GM18867 (cell line): ENCODE data around the gene PBX1.

Source experiments
- ATAC-seq: cut with Tn5 transposase; IDR thresholded peaks from one replicate; pipeline ENCODE4 v1.9.1; 2021; ENCODE audit warnings: mild to moderate bottlenecking, moderate library complexity; ENCODE audit not compliant: unreplicated experiment

Gene PBX1

DNA sequence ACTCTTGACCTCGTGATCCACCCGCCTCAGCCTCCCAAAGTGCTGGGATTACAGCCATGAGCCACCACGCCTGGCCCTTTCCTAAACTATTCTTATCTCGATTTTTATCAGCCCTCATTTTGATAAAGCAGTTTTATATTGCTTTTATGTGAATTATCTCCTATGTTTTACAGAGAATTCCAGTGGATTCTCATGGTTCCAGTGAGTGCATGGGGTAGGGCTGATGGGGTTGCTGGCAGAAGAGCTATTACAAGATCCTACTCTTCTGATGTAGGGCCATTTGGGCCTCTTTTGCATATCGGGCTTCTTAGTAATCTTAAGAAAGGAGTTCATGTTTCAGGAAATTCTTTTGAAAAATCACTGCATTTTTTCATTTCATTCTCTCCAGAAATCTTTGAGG lies 187.6 kb downstream of the PBX1 start:
- no peak for ATAC-seq

DNA sequence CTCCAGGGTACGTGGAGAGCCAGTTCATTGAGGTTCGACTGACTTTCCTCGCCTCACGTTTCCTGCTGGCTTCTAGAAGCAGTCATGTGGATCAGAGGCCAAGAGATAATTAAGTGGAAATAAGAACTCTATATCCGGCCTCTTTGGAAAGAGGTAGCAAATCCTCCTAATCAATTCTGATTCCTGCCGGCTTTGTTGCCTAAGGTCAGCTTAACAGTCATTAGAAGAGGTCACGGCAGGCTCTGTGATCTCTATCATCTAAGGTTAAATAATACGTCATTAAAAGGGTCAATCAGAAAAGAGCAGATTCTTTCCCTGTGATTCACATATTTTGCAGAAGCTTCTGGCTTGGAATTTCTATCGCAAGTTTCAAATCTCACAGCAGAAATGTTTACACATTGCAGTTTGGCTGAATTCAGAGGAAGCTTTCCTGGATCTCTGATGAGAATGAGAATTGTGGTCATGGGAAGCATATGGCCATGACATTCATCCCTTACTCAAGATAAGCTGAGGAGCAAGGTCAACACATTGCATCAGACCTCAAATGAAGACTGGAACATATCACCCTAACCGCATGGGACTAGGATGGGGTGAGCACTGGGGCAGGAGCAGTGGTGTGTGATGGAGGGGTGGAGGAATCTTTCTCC lies 189.4 kb downstream of the PBX1 start:
- no peak for ATAC-seq

DNA sequence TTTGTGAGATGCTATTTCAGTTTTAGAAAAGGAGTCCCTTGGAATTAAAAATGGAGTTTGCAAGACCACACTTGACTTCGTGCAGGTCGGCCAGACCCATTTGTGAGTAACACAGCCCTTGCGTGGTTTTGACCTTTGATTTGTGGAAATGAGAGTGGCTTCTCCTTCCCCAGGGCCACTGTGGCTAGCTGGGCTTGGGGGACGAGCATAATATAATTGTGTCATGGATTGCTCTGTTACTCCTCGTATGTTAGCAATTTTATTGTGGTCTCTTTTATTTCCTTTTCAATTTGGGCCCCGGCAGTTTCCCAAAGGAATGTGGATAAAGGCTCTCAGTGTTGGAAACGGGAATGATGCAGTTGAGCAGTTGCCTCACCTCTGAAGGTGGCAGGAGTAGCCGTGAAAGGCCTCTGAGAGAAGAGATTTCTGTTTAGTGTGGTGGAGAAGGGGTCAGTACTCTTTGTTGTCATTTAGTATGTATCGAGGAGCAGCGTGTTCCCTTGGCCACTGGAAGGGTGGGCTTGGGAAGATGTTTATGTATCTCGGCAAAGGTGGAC lies 194.6 kb downstream of the PBX1 start:
- ATAC-seq: no peak

DNA sequence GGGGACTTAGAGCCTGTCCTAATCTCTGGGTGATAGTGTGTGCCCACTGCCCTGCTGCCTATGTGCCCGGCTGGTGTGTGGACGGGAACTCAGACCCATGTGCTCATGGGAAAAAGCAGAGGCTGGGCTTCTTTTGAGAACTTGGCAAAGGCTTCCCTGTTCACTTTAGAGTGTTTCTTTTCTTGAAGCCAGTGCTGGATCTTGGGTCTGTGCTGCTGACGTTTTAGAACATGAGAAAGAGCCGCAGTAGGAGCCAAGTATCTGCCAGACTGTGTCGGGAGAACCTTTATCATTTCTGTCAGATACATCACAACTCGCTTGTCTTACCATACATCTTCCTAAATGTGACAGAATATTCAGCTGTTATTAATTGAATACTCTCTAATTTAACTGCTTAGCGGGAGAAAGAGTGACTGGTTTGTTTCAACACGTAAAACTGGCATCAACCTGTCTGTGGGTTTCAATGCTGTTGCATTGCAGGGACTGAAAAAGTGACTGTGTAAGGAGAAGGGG lies 195.2 kb downstream of the PBX1 start:
- no peak for ATAC-seq

DNA sequence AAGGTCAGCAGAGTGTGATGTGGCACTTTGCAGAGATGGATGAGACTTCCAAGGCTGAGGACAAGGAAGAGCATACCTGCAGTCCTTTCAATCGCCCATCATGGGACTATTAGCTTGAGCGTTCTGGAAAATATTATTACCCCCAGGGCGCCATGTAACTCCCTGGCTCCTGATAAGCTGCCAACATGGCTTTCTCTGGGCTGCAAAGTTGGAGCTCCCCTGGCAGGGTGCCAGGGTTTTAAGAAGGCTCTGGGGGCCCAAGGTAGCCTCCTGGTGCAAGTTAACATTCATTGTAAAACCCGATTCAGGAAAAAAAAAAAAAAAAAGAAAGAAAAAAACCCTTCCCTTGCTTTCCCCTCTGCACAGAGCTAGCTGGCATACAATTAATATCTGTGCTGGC lies 196.7 kb downstream of the PBX1 start:
- no peak for ATAC-seq

DNA sequence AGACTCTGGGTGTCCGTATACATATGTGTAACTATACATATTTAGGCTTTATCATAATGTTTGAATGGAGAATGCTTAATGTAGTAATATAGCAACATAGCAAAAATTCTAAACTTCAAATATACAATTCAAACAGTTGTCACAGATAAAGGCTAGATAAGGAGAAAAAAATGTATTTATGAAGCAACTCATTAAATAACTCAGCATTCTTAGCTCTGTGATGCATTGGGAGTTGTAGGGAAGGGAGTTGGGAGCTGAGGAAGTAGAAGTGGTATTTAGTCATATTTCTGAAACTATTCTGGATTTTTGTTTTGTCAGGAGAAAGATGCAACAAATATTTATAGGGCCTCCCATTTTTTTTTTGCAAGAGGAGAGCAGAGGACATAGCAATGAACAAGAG lies 197.8 kb downstream of the PBX1 start:
- no peak for ATAC-seq

DNA sequence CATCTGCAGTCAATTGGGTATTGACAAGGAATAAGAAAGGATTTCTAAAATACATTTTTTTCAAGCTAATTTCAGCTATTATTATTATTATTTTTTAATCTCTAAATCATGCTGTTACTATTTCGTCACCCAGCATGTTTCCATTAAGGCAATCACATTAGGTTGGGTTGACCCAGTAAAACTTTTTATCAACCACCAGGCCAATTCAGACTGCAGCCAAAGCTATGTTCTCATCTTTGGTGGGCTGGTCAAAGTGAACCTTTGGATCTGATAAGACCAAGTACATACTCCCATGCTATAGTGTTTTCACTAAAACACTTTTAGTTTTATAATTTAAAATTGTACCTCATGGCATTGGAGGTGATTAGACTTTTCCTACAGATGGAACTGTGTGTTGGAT lies 198.6 kb downstream of the PBX1 start:
- no peak for ATAC-seq

DNA sequence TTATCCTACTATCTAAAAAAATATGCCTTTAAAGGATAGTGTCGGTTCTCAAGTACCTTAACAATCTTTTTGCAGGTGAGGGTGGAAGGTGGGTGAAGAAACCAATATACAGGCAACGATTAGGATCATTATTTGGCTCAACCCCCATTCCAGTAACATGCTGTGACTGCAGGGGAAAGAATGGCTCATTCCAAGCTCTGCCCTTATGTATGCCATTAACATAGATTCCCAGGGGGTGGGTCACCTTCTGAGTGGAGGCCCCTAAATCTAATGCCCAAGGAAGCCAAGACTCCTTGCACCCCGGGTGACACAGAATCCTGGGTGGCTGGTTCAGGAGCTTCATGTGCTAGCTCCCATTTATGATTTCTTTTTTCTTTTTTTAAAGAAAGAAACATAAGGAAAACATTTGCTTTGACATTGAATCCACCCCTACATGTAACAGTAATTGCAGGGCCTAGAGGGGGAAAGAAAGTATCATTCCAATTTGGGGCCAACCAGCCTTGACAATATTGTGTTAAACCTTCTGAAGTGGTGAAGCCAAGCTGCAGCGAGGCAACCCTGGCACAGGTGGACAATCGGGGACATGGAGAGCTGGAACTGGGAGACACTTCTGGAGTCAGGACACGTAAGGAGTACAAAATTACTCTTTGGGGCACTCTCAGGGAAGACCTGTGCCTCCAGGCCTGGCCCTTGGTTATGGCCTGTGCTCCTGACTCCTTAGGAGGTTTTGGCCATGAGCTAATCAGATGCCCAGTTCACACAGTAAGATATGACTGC lies 200.3 kb downstream of the PBX1 start:
- no peak for ATAC-seq

DNA sequence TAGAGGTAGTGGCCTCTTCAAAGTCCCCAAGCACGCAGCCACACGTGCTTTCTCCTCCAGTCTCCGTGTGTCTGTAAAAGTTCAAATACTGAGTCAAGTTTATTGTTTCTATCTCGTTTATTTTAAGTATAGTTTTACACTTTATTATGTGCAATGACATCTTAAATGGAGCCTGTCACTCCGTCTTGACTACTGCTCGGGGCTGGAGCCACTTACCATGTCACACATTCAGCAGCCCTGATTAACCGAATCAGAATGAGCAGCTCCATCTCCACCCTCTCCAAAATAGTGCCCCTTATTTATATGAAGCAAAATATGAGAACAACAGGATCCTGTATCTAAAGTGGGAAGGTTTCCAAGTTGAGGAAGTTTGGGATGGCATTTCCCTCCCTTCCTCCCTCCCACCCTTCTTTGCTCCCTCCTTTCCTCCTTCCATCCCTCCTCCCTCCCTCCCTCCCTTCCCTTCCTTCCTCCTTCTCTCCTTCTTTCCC lies 201.0 kb downstream of the PBX1 start:
- ATAC-seq: no peak

DNA sequence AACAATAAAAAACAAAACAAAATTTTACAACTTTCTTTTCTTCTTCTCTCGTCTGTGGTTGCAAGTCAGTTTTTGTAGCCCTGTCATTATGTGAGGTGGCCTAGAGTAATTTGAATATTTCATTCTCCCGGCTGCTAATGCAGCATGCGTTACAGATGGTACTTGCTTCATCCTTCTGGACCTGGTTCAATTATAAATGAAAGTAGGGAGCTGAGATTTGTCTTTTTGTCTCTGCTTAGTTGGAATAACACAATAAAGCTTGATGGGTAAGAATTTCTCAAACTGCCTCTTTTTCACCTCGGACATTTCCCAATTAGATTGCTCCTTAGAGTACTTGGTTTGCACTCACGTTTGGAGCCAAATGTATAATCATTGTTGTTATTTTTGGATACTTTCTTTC lies 201.6 kb downstream of the PBX1 start:
- no peak for ATAC-seq

DNA sequence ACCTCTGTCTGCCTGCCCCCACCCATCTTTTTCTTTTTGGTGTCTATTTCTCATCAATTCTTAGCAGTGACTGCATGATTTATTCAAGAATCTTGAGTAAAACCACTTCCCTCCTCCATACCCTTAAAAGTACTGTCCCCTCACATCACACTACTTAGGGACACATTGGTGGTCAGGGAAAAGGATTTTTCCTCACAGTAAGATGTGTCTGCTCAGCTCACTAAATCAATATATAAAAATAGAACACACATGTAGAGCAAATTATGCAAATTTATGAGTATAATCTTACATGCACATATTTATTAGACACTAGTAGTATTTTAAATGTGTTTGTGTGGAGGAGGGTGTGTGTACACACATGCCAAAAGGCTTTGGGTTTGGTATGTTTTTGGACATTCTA lies 202.0 kb downstream of the PBX1 start:
- ATAC-seq: no peak

DNA sequence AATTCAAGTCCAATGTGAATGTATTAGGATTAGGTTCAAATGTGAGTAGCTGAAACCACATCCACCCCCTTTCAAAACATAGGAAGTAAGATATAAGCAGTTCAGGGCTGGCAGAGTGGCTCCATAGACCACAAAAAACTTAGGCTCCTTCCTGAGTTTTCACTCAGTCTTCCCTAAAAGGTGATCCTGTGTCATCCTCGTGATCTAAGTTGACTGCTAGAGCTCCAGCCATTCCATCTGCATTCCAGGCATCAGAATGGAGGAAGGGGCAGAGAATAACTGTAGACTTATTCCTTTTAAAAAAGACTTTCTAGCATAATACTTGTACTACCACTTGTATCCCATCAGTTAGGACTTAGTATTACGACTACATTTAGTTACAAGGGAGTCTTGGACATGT lies 204.1 kb downstream of the PBX1 start:
- ATAC-seq: no peak

DNA sequence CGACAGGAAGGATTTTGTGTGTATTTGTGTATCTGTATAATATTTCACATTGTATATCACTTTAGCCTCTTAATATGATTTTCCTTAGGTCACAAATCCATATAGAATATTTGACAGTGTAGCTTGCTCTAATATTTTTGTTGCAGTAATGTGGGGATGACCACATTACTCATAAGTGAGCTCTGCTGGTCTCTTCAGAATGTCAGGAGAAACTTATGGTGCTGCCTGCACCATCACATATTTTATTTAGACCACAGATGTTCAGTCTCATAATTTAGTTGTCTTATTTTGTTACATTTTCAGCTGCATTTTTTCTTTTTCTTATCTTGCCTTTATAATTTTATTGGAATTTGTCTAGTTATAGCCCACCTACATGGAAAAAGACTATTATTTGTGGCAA lies 205.3 kb downstream of the PBX1 start:
- no peak for ATAC-seq

DNA sequence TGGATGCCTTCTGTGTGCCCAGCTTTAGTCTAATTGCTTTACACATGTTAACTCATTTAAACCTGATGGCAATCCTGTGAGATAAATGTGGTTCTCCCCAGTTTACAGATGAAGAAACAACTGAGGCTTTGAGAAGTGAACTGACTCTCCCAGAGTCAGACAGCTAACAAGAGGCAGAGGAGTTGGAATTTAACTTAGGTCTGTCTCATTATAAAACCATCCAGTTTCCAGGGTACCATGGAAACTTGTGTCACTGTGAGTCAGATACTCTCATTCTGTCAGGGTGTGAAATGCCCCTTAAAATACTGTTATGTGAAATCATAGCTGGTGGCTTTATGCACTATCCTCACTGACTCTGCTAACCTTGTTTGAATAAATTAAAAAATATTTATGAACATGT lies 206.6 kb downstream of the PBX1 start:
- ATAC-seq: no peak

DNA sequence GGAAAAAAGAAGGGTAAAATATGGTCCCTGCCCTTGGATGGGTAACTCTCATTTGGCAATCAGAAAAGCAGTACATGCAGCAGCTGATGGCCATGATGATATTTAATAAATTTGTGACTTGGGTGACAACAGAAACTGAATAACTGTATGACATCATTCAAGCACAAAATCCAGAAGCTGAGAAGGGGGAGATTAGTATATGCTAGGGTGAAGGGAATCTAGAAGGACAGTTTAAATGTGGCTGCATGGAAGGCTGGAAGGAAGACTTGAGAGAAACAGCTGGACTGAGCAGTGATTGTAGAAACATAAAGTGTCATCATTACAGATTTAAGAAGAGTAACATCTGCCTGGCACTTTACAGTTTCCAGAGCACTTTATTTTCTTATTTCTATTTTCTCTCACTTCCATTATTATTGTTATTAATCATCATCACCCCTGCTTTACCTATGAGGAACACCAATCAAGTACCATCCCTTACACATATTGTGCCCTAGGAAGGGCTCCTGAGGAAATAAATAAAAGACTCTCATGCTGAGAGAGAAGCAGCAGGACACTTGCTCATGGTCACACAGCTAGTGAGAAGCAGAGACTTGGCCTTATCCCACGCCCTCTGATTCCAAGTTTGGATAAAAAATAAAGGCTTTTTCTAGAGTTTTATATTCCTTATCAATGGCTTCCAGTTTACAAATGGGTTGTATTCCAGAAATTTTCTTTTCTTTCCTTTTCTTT lies 207.2 kb downstream of the PBX1 start:
- ATAC-seq: no peak

DNA sequence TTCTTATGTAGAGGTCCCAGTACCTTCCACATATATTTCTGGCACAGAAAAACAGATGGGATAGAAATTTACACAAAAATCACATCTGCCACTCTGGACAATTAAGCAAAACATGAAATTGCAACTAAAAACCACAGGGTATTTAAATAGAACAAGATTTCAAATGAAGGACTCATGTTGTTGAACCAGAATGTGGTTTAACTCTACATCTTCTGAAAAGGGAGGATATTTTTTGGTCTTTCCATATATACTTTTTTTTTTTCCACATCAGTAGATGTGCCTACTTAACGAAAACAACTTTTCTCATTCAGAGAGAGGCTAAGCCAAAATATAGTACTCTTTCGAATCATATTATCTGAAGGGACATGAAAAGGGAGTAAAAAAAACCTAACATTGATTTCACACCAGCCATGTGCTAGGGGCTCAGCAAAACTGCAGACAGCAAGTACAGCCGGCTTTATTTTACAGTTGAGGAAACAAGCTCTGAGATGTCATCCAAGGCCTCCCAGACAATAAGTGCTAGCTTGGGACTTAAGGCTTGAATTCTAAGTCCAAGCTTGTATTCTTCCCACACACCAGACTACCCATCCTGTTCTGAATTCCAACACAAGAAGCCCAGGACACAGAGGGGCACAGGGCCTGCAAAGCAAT lies 208.9 kb downstream of the PBX1 start:
- no peak for ATAC-seq

DNA sequence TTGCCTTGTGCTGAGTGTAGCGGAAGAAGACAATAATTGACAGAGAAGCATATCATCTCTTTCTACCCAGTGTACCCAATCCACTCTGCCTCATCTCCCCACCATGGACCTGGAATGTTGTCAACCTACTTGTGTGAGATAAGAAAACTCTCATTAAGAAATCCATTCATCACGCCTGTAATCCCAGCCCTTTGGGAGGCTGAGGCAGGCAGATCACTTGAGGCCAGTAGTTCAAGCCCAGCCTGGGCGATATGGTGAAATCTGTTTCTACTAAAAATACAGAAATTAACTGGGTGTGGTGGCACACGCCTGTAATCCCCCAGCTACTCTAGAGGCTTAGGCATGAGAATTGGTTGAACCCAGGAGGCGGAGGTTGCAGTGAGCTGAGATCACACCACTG lies 209.6 kb downstream of the PBX1 start:
- no peak for ATAC-seq

DNA sequence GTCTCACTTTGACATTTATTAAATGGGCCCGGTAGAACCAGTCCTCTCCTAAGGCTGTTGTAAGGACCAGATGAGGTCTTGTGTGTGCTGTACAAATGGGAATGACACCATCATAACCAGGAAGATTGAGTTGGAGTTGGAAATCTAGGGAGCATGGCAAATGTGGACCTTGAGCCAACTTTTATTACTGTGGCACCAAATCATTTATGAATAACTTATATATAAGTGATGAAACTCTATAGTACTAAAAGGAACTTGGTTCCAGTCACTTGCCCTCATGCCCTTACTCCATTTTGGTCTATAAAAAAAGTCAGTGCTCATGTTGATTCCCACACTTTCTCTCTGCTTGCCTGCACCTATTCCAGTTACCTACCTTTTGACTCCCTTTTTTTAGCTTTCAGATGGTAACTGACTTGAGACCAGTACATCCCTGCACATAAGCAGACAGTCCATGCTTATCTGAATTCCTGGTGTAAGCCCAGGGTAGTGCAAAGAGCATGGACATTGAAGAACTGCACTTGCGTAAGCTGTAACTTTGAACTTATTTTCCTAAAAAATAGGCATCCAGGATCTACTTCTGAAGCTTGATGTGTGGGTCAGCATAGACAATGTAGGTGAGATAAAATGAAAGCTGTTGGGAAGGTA lies 210.6 kb downstream of the PBX1 start:
- ATAC-seq: no peak

DNA sequence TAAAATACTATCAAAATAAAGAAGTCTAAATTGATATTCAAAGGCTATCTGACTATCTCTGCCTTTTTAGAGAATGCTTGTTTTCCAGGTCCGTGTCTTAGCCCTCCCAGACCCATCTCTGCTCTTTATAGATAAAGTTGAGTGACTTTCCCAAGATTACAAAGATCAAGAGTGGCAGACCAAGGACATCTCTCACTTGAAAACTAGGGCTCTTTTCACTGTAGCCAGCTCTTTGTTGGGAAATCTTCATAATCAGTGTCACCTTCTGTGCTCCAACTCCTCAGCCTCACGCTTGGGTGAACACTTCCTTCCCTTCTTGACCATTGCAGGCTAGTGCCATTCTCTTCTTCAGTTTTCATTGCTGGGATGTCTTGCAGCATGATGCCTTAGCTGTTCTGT lies 211.1 kb downstream of the PBX1 start:
- ATAC-seq: no peak

DNA sequence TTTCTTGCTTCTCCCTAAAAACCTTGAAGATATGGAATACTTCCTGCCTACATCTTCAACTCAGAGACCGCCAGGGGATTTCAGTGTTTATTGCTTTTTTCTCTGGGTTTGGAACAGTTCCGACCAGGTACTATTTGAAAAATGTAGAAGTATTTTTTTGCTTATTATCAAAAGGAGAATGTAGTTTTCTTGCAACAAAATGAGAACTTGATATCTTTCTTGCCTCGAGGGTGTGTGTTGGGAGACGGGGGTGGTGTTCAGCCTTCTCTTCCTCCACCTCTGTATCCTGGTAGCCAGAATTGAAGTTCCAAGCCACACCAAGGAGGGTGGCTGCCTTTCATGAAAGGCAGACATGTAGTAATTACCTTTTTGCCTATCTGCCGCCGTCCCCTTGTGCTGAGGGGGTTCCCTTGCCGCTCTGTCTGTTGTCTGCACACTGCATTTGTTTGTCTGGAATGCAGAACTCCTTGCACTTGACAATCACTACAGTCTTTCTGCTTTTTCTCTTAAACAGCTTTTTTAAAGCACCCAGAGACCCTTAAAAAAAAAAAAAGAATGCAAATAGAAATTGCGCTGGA lies 212.1 kb downstream of the PBX1 start:
- no peak for ATAC-seq
